BJ (cell line): ENCODE results near the gene DCLK2. TPM values are rescaled to one million over a fixed set of nuclear protein-coding genes. Genes with fewer than 3 reads are reported as not detected.

ENCODE experiments used
- CTCF ChIA-PET: fragments of 350-600 bp; formaldehyde crosslinking; extraction: SDS; loops from one replicate; lab custom pipeline; 2021; ENCODE audit warnings: antibody characterized with exemption, inconsistent platforms; lab: Yijun Ruan, JAX
- POLR2A ChIA-PET: fragments of 300-600 bp; sonication (Branson Sonifier 250); formaldehyde crosslinking; extraction: SDS; loops from one replicate; lab custom pipeline; 2021; ENCODE audit warnings: antibody characterized with exemption; lab: Charles Lee
- DNase-seq: peaks from one replicate; pipeline ENCODE4 v3.0.0-alpha.2; 2011; ENCODE audit warnings: low read depth
- H3K27me3 ChIP-seq: 2 replicates; pipeline ENCODE4 v1.6.0; 2011; ENCODE audit warnings: low read length; ENCODE audit not compliant: control insufficient read depth, insufficient read depth
- H3K36me3 ChIP-seq: 2 replicates; pipeline ENCODE4 v1.5.1; 2011; ENCODE audit warnings: low read length; ENCODE audit not compliant: control insufficient read depth, insufficient read depth
- H3K4me3 ChIP-seq: 2 replicates; pipeline ENCODE4 v1.5.1; 2011; ENCODE audit warnings: low read depth, mild to moderate bottlenecking, control low read depth, low read length
- CTCF ChIP-seq: IDR thresholded peaks from 2 replicates; pipeline ENCODE4 v1.5.1; 2011; ENCODE audit warnings: low read depth, mild to moderate bottlenecking, control low read depth, inconsistent platforms, low read length, moderate library complexity; ENCODE audit not compliant: insufficient read depth
- polyA plus RNA-seq: library from polyadenylated mRNA; depleted of rRNA; stranded (reverse); fragments of >200 nt; gene quantifications from 2 replicates; pipeline ENCODE4 v1.2.3, GENCODE V29; 2011

The DCLK2 gene
- polyA plus RNA-seq, 1 experiment = 38.8 TPM

GRCh38 chr4:150289881-150290280 lies 211.6 kb downstream of the DCLK2 start:
- TF ChIP-seq CTCF = no peak
- CTCF ChIA-PET = no interaction called here

GRCh38 chr4:150297861-150298474 lies 219.7 kb downstream of the DCLK2 start:
- no peak for DNase-seq
- TF ChIP-seq CTCF = peak; percentile 69
- H3K4me3 ChIP-seq = no peak overlapping the region
- H3K36me3 ChIP-seq = no peaks in the 10 kb centered on the region
- ChIA-PET POLR2A (no interaction called here), CTCF (interaction anchor here (0.6 to 7.5 kb wide), 12 partner anchors 12 to 1065 kb away, joined by 3 to 57 read pairs (median 3); no protein-coding TSS in a partner anchor)
- H3K27me3 ChIP-seq = no peaks in the 10 kb centered on the region

More at GRCh38 chr4:150289881-150290280, 211.6 kb downstream of the DCLK2 start:
- H3K4me3 ChIP-seq = no peak overlapping the region
- POLR2A ChIA-PET = no interaction called here
- no peaks in the 10 kb centered on the region for H3K27me3 ChIP-seq
- DNase-seq = no peak
- no peaks in the 10 kb centered on the region for H3K36me3 ChIP-seq

- no peak for DNase-seq
- Histone ChIP-seq H3K36me3 (no peaks in the 10 kb centered on the region), H3K4me3 (no peak overlapping the region), H3K27me3 (no peaks in the 10 kb centered on the region)
- CTCF ChIA-PET = interaction anchor here (7.5 kb wide), 1 partner anchor 568 kb away, joined by 57 read pairs; no protein-coding TSS in a partner anchor
- POLR2A ChIA-PET = interaction anchor here (0.6 kb wide), 1 partner anchor 569 kb away, joined by 3 read pairs; no protein-coding TSS in a partner anchor
- no peak for TF ChIP-seq CTCF
Observed at GRCh38 chr4:150299816-150300215, 221.6 kb downstream of the DCLK2 start.

- POLR2A ChIA-PET = no interaction called here
- DNase-seq = peak; percentile 82
- Histone ChIP-seq H3K36me3 (no peaks in the 10 kb centered on the region), H3K27me3 (no peaks in the 10 kb centered on the region), H3K4me3 (no peak overlapping the region)
- CTCF ChIA-PET = no interaction called here
- TF ChIP-seq CTCF = no peak
Observed at GRCh38 chr4:150302553-150302952, 224.3 kb downstream of the DCLK2 start.

- no peak for DNase-seq
Observed at GRCh38 chr4:150305995-150306394, 227.8 kb downstream of the DCLK2 start.

More at GRCh38 chr4:150305995-150306394, 227.8 kb downstream of the DCLK2 start:
- ChIA-PET POLR2A (no interaction called here), CTCF (interaction anchor here (0.7 kb wide), 3 partner anchors 9 to 42 kb away, joined by 3 to 6 read pairs (median 4); no protein-coding TSS in a partner anchor)
- no peaks in the 10 kb centered on the region for H3K27me3 ChIP-seq
- H3K36me3 ChIP-seq = no peaks in the 10 kb centered on the region
- no peak for TF ChIP-seq CTCF
- H3K4me3 ChIP-seq = no peak overlapping the region
